ENCODE measurements around the gene INO80.

The INO80 gene

DNA sequence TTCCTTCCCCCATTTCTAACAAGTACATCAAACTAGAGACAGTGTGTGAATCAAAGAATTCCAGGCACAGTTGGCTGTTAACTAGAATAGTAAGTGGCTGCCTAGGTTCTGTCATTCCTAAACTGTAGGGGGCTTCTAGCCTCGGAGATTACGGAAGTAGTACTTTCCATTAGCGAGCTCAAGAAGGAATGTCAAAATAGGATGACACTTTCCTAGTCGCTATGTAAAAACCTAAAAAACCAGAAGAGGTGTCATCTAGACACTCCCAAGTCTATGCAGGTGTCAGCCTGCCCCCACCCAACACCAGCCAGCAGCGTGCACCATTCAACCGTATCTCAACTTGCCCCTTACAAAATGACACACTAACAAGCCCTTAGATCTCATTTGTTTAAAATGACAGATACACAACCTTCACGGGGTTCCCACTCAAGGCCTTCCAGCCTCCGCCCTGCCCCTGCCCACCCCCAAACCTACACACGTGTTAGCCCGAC lies 874 bp downstream of the INO80 start:
- TF ChIP-seq POLR2AphosphoS5 (IDR thresholded peaks at IDR 0.05; ENCODE audit: low read depth, low read length) (no peak), SIN3A (IDR thresholded peaks at IDR 0.05; ENCODE audit: borderline replicate concordance, insufficient read depth, low read length) (no peak; the same call in 1 of the 2 replicates), TAF1 (IDR thresholded peaks at IDR 0.05; ENCODE audit: borderline replicate concordance, insufficient read depth, low read length) (no peak), FOXP2 (optimal IDR thresholded peaks at IDR 0.05; ENCODE audit: borderline replicate concordance, extremely low read depth, extremely low read length, insufficient read depth) (no peak)
- TF ChIP-seq, protein P1, sequence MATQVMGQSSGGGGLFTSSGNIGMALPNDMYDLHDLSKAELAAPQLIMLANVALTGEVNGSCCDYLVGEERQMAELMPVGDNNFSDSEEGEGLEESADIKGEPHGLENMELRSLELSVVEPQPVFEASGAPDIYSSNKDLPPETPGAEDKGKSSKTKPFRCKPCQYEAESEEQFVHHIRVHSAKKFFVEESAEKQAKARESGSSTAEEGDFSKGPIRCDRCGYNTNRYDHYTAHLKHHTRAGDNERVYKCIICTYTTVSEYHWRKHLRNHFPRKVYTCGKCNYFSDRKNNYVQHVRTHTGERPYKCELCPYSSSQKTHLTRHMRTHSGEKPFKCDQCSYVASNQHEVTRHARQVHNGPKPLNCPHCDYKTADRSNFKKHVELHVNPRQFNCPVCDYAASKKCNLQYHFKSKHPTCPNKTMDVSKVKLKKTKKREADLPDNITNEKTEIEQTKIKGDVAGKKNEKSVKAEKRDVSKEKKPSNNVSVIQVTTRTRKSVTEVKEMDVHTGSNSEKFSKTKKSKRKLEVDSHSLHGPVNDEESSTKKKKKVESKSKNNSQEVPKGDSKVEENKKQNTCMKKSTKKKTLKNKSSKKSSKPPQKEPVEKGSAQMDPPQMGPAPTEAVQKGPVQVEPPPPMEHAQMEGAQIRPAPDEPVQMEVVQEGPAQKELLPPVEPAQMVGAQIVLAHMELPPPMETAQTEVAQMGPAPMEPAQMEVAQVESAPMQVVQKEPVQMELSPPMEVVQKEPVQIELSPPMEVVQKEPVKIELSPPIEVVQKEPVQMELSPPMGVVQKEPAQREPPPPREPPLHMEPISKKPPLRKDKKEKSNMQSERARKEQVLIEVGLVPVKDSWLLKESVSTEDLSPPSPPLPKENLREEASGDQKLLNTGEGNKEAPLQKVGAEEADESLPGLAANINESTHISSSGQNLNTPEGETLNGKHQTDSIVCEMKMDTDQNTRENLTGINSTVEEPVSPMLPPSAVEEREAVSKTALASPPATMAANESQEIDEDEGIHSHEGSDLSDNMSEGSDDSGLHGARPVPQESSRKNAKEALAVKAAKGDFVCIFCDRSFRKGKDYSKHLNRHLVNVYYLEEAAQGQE (IDR thresholded peaks at IDR 0.05; ENCODE audit: insufficient read depth in 1 of 2, low read depth in 2 of 2, low read length in 2 of 2) = no peak

DNA sequence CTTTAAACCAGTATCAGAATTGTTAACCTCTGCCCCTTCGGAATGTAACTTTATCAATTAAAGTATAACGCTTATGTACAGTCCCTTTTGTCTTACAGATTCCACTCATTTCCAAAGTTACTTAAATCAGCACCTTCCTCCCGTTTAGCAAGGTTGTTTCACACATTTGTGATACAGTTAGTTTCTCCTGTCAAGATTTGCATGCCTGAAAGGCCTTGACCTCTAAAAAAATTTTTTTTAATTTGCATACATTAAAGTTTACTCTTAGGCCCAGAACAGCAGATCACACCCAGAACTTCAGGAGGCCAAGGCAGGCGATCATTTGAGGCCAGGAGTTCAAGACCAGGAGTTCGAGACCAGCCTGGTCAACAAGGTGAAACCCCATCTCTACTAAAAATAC lies 9.1 kb downstream of the INO80 start:
- TF ChIP-seq FOXP2 (optimal IDR thresholded peaks at IDR 0.05; ENCODE audit: borderline replicate concordance, extremely low read depth, extremely low read length, insufficient read depth) (no peak), SIN3A (IDR thresholded peaks at IDR 0.05; ENCODE audit: borderline replicate concordance, insufficient read depth, low read length) (no peak), POLR2AphosphoS5 (IDR thresholded peaks at IDR 0.05; ENCODE audit: low read depth, low read length) (no peak), TAF1 (IDR thresholded peaks at IDR 0.05; ENCODE audit: borderline replicate concordance, insufficient read depth, low read length) (no peak)
- TF ChIP-seq, protein P1 (IDR thresholded peaks at IDR 0.05; ENCODE audit: insufficient read depth in 1 of 2, low read depth in 2 of 2, low read length in 2 of 2) = no peak

DNA sequence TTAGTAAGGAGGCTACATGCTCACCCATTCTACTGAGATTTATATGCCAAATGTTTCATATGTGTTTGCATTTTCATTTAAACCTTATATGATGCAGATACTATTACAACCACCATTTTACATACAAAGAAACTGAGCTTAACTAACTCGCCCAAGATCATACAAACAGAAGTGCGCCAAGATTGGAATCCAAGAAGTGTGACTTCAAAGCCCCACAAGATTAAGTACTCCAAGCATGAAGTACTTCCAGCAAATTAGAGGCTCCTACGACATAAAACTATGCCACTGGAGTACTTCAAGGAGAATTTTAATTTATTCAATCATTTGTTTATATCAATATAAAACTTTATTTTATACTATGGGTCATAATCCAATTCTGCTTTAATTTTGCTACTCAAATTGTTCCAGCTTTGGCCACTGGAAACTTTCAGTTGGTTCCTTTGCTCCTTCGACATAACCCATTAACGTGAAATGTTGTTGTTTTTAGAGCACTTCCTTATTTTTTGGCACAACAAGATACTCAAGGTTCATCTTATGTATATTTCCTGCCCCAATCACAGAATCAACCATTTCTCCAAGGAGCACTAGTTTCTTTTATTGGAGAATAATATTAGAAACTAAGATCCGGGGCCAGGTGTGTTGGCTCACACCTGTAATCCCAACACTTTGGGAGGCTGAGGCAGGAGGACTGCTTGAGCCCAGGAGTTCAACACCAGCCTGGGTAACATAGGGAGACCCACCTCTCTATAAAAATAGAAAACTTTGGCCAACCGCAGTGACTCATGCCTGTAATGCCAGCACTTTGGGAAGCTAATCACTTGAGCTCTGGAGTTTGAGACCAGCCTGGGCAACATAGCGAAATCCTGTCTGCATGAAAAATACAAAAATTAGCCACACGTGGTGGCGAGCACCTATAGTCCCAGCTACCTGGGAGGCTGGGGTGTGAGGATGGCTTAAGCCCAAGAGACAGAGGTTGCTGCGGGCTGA lies 10.4 kb downstream of the INO80 start:
- TF ChIP-seq TAF1 (IDR thresholded peaks at IDR 0.05; ENCODE audit: borderline replicate concordance, insufficient read depth, low read length) = no peak
- TF ChIP-seq, protein P1 (IDR thresholded peaks at IDR 0.05; ENCODE audit: insufficient read depth in 1 of 2, low read depth in 2 of 2, low read length in 2 of 2) = no peak
- no peak for TF ChIP-seq SIN3A (IDR thresholded peaks at IDR 0.05; ENCODE audit: borderline replicate concordance, insufficient read depth, low read length)
- no peak for TF ChIP-seq FOXP2 (optimal IDR thresholded peaks at IDR 0.05; ENCODE audit: borderline replicate concordance, extremely low read depth, extremely low read length, insufficient read depth)
- TF ChIP-seq POLR2AphosphoS5 (IDR thresholded peaks at IDR 0.05; ENCODE audit: low read depth, low read length) = no peak

DNA sequence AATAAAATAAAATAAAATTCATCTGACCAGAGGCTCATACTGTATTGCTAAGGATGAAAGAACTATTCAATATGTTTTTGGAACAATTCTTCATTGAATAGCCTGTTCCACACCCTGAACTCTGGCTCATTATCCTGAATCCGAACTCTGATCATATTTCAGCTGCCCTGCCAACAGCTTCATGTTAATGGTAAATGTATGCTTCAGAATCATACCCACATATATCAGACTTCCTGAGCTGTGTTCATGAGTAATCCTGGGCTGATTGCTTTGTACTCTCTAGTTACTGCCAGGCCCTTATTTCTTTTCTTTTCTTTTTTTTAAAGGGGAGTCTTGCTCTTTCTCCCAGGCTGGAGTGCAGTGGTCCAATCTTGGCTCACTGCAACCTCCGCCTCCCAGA lies 11.8 kb downstream of the INO80 start:
- no peak for TF ChIP-seq FOXP2 (optimal IDR thresholded peaks at IDR 0.05; ENCODE audit: borderline replicate concordance, extremely low read depth, extremely low read length, insufficient read depth)
- TF ChIP-seq, protein P1 (IDR thresholded peaks at IDR 0.05; ENCODE audit: insufficient read depth in 1 of 2, low read depth in 2 of 2, low read length in 2 of 2) = no peak
- no peak for TF ChIP-seq POLR2AphosphoS5 (IDR thresholded peaks at IDR 0.05; ENCODE audit: low read depth, low read length)
- TF ChIP-seq SIN3A (IDR thresholded peaks at IDR 0.05; ENCODE audit: borderline replicate concordance, insufficient read depth, low read length) = no peak
- no peak for TF ChIP-seq TAF1 (IDR thresholded peaks at IDR 0.05; ENCODE audit: borderline replicate concordance, insufficient read depth, low read length)

Measured in PFSK-1 (cell line).